Parathyroid adenoma (tissue), 2 donors: ENCODE measurements around the gene ZNF391.

Experiments used
- H2AFZ ChIP-seq: fragments of 300-600 bp; sonication (generic); one replicate; pipeline ENCODE4 v1.7.0; 2017; ENCODE audit warnings: antibody characterized with exemption, mild to moderate bottlenecking
- H3K27ac ChIP-seq: fragments of 300-600 bp; sonication (generic); one replicate; pipeline ENCODE4 v1.7.0; 2017
- H3K27me3 ChIP-seq: fragments of 300-600 bp; sonication (generic); one replicate; pipeline ENCODE4 v1.7.0; 2017; ENCODE audit warnings: low read length; ENCODE audit not compliant: control insufficient read depth, insufficient read depth
- H3K36me3 ChIP-seq: fragments of 300-600 bp; sonication (generic); one replicate; pipeline ENCODE4 v1.7.0; 2017; ENCODE audit warnings: low read length; ENCODE audit not compliant: control insufficient read depth, insufficient read depth
- H3K4me1 ChIP-seq: fragments of 300-600 bp; sonication (generic); one replicate; pipeline ENCODE4 v1.7.0; 2017; ENCODE audit warnings: control low read depth
- H3K4me2 ChIP-seq: fragments of 300-600 bp; sonication (generic); one replicate; pipeline ENCODE4 v1.7.0; 2017; ENCODE audit warnings: low read length
- H3K4me3 ChIP-seq: fragments of 300-600 bp; sonication (generic); one replicate; pipeline ENCODE4 v1.7.0; 2017; ENCODE audit warnings: low read depth, low read length
- H3K79me2 ChIP-seq: fragments of 300-600 bp; sonication (generic); one replicate; pipeline ENCODE4 v1.7.0; 2017; ENCODE audit warnings: control low read depth
- H3K9ac ChIP-seq: fragments of 300-600 bp; sonication (generic); one replicate; pipeline ENCODE4 v1.7.0; 2017; ENCODE audit warnings: mild to moderate bottlenecking
- H3K9me3 ChIP-seq: fragments of 300-600 bp; sonication (generic); one replicate; pipeline ENCODE4 v1.7.0; 2017; ENCODE audit warnings: low read length; ENCODE audit not compliant: control insufficient read depth
- TF ChIP-seq, protein P1 (sequence below): fragments of 300-600 bp; sonication (generic); IDR thresholded peaks from one replicate; pipeline ENCODE4 v1.7.0; 2017; ENCODE audit warnings: antibody characterized with exemption, mild to moderate bottlenecking
- donor health status: primary hyperparathyroidism.

Gene ZNF391

GRCh38 chr6:27383011-27383410, 5.5 kb upstream of the ZNF391 start:
- H3K4me3 ChIP-seq: no peak overlapping the region
- no peak overlapping the region for H3K4me2 ChIP-seq
- H2AFZ ChIP-seq: no peak overlapping the region
- no peaks in the 10 kb centered on the region for H3K9me3 ChIP-seq
- no peaks in the 10 kb centered on the region for H3K27me3 ChIP-seq
- H3K79me2 ChIP-seq: no peaks in the 10 kb centered on the region
- TF ChIP-seq, protein P1, sequence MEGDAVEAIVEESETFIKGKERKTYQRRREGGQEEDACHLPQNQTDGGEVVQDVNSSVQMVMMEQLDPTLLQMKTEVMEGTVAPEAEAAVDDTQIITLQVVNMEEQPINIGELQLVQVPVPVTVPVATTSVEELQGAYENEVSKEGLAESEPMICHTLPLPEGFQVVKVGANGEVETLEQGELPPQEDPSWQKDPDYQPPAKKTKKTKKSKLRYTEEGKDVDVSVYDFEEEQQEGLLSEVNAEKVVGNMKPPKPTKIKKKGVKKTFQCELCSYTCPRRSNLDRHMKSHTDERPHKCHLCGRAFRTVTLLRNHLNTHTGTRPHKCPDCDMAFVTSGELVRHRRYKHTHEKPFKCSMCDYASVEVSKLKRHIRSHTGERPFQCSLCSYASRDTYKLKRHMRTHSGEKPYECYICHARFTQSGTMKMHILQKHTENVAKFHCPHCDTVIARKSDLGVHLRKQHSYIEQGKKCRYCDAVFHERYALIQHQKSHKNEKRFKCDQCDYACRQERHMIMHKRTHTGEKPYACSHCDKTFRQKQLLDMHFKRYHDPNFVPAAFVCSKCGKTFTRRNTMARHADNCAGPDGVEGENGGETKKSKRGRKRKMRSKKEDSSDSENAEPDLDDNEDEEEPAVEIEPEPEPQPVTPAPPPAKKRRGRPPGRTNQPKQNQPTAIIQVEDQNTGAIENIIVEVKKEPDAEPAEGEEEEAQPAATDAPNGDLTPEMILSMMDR: no peak
- H3K27ac ChIP-seq: no peak overlapping the region
- peaks cover 4% of the 10 kb centered on the region for H3K4me1 ChIP-seq
- H3K9ac ChIP-seq: no peak overlapping the region
- no peaks in the 10 kb centered on the region for H3K36me3 ChIP-seq

DNA sequence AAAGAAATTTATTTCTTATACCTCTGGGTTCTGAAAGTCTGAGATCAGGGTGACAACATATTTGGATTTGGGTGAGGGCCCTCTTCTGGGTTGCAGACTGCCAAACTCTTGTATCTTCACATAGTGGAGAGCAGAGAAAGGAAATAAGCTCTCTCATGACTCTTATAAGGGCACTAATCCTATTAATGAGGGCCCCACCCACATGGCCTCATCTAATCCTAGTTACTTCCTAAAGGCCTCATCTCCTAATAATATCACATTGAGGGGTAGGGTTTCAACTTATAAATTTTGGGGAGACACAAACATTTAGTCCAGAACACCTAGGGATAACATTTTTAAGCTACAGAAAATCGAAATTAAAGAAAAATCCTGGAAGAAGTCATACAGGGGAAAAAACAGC, 5.1 kb upstream of the ZNF391 start:
- Histone ChIP-seq H3K36me3 (no peaks in the 10 kb centered on the region), H3K27me3 (no peaks in the 10 kb centered on the region), H3K79me2 (no peaks in the 10 kb centered on the region), H3K4me1 (peaks cover 4% of the 10 kb centered on the region), H3K9ac (no peak overlapping the region), H3K9me3 (no peaks in the 10 kb centered on the region), H3K4me3 (no peak overlapping the region), H3K27ac (no peak overlapping the region), H3K4me2 (no peak overlapping the region), H2AFZ (no peak overlapping the region)
- TF ChIP-seq, protein P1: no peak

DNA sequence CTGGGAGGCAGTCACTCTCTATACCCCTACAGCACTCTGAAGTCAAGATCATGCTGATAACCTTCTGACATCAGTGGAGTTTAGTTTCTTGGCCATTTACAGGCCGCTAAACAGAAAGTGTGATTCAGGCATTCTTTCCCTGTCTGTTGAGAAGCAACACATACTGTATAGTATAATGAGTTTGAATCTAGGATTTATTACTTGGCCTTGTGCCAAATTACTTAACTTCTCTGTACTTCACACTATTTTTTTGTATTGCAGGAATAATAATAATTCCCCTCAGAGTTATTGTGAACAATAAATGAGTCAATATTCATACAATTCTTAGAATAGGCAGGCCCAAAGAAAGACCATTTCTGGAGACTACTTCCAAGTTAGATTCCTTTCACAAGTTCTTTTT, 4.1 kb downstream of the ZNF391 start:
- H3K79me2 ChIP-seq: no peaks in the 10 kb centered on the region
- H3K4me1 ChIP-seq: peaks cover 6% of the 10 kb centered on the region
- no peak overlapping the region for H3K27ac ChIP-seq
- H3K27me3 ChIP-seq: no peaks in the 10 kb centered on the region
- no peak overlapping the region for H2AFZ ChIP-seq
- H3K4me2 ChIP-seq: no peak overlapping the region
- TF ChIP-seq, protein P1: no peak
- no peaks in the 10 kb centered on the region for H3K9me3 ChIP-seq
- H3K4me3 ChIP-seq: no peak overlapping the region
- no peak overlapping the region for H3K9ac ChIP-seq
- no peaks in the 10 kb centered on the region for H3K36me3 ChIP-seq

GRCh38 chr6:27394073-27394472, 5.5 kb downstream of the ZNF391 start:
- Histone ChIP-seq H3K27me3 (no peaks in the 10 kb centered on the region), H3K4me2 (no peak overlapping the region), H3K4me3 (no peak overlapping the region), H2AFZ (no peak overlapping the region), H3K9ac (no peak overlapping the region), H3K9me3 (no peaks in the 10 kb centered on the region), H3K79me2 (no peaks in the 10 kb centered on the region), H3K4me1 (peaks cover 2% of the 10 kb centered on the region), H3K27ac (no peak overlapping the region), H3K36me3 (no peaks in the 10 kb centered on the region)
- TF ChIP-seq, protein P1: no peak

- TF ChIP-seq, protein P1: no peak
- Histone ChIP-seq H3K4me3 (no peak overlapping the region), H3K4me1 (no peaks in the 10 kb centered on the region), H3K9me3 (peaks cover 7% of the 10 kb centered on the region), H3K36me3 (peaks cover 8% of the 10 kb centered on the region), H3K27me3 (no peaks in the 10 kb centered on the region), H3K4me2 (no peak overlapping the region), H3K9ac (no peak overlapping the region), H3K79me2 (no peaks in the 10 kb centered on the region), H2AFZ (no peak overlapping the region), H3K27ac (no peak overlapping the region)
Observed at GRCh38 chr6:27400877-27401642, 12.5 kb downstream of the ZNF391 start.
